ENCODE measurements around the gene KCNK18. TPM values are rescaled to one million over a fixed set of nuclear protein-coding genes. Genes with fewer than 3 reads are reported as not detected.

The KCNK18 gene
- total and polyA plus RNA-seq, 10 of the 15 experiments (the other 5 are each of a cell fraction or from before 2014, with no cell fraction given) = not detected

DNA sequence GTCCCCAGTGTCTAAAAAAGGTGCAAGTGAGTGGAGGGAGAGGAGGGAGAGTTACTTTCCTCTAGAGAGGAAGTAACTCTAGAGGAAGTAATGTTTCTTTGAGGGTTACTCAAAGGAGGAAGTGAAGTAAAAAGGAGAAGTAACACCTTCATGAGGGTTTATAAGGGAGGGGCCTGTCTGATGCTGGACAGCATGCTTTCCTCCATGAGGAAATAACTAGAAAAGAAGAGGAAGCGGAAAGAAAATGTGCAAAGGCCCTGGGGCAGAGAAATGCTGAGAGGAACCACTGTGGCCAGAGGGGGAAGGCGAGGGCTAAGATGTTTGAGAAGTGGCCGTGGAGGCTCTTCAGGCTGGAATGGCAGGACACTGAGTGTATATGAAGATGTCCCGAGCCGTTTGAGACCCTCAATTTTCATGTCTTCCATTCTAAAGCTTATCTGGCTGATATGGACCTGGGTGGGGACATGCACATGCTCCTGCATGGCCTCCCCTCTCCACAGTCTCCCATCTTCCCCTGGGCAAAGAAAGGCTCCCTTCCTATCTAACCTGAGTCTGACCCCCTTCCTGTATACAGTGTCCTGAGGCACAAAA, 40.2 kb downstream of the KCNK18 start:
- H3K27ac ChIP-seq (ENCODE audit: control insufficient read depth, insufficient read depth) = no peak overlapping the region
- ChIA-PET RAD21 (ENCODE audit: unreplicated experiment) (no interaction called here), CTCF (no interaction called here), POLR2A (no interaction called here), SMC1A (ENCODE audit: uncharacterized antibody, unreplicated experiment) (no interaction called here)
- in situ Hi-C loops (cut with MboI) = no loop called here
- DNase-seq (ENCODE audit: low read depth, low spot score) = no peak
- no peaks in the 10 kb centered on the region for H4K20me1 ChIP-seq (ENCODE audit: control insufficient read depth, insufficient read depth)
- H3K9ac ChIP-seq (ENCODE audit: control insufficient read depth, insufficient read depth, low read length) = no peak overlapping the region
- H3K79me2 ChIP-seq (ENCODE audit: control insufficient read depth, insufficient read depth, low read length) = no peaks in the 10 kb centered on the region
- no peak overlapping the region for H3K4me3 ChIP-seq
- intact Hi-C loops (cut with micrococcal nuclease; ENCODE audit: unreplicated experiment) = no loop called here
- no peaks in the 10 kb centered on the region for H3K36me3 ChIP-seq (ENCODE audit: control insufficient read depth in 2 of 2, insufficient read depth in 2 of 2, low read length in 1 of 2)
- H3K9me3 ChIP-seq (replicated peaks; ENCODE audit: control insufficient read depth, insufficient read depth, low read length) = no peaks in the 10 kb centered on the region
- TF ChIP-seq SPI1 (IDR thresholded peaks at IDR 0.05; ENCODE audit: borderline replicate concordance, insufficient read depth, low read depth, low read length) = peak; percentile 49; the same call in 1 of the 2 replicates
- TF ChIP-seq SMAD1 (IDR thresholded peaks at IDR 0.05; ENCODE audit: low read depth, partially characterized antibody) = no peak
- TF ChIP-seq ETV6 (conservative IDR thresholded peaks at IDR 0.05 in 1 of 2, IDR thresholded peaks at IDR 0.05 in 1 of 2; ENCODE audit: borderline replicate concordance in 1 of 2, low read depth in 1 of 2) = peak in 1 of 2 experiments; percentile 53; a peak in 1 of 4 replicates
- TF ChIP-seq ZZZ3 (IDR thresholded peaks at IDR 0.05; ENCODE audit: control insufficient read depth, insufficient read length, low read depth) = no peak
- TF ChIP-seq TCF12 (IDR thresholded peaks at IDR 0.05; ENCODE audit: low read depth, low read length) = no peak
- no peak for FAIRE-seq
- no TSS peak for BruUV-seq (replicated peaks)
- no peaks in the 10 kb centered on the region for H3K4me1 ChIP-seq (ENCODE audit: control insufficient read depth, insufficient read depth, low read length)
- 49% methylated on average over 5 of the region's 5 CpGs for WGBS (ENCODE audit: insufficient coverage, insufficient replicate concordance, low lambda C conversion rate, missing lambda C conversion rate)
- H2AFZ ChIP-seq (ENCODE audit: control insufficient read depth, low read depth, low read length) = no peak overlapping the region
- H3K4me2 ChIP-seq (ENCODE audit: control insufficient read depth, insufficient read depth) = no peak overlapping the region
- peak; percentile 46 for ATAC-seq
- peaks cover 0 to 2% of the 10 kb centered on the region in 2 experiments; a peak in 2 of 4 replicates for H3K27me3 ChIP-seq (replicated peaks in 1 of 2; ENCODE audit: control insufficient read depth in 2 of 2, insufficient read depth in 2 of 2, low read length in 1 of 2)

DNA sequence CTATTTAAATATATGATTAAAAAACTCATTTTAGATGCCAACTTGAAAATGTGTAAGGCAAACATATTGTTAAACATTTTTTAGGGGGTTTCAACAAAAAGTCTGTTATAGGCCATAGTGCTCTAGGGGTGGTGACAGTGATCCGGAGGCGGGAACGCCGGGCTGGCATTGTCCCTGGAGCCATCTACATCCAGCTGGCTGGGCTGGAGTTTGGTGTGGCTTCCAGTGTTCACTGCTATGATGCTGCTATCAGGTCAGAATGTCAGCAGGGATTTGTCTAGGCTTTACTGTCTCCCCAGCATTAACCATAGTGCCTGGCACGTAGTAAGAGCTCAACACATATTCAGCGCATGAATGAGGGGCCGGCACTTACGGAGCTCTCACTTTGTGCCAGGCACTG, 41.8 kb downstream of the KCNK18 start:
- H3K79me2 ChIP-seq (ENCODE audit: control insufficient read depth, insufficient read depth, low read length) = no peaks in the 10 kb centered on the region
- CTCF ChIA-PET = no interaction called here
- no peaks in the 10 kb centered on the region for H4K20me1 ChIP-seq (ENCODE audit: control insufficient read depth, insufficient read depth)
- TF ChIP-seq POLR2A (IDR thresholded peaks at IDR 0.05; ENCODE audit: low read depth, low read length) (no peak), CBFB (IDR thresholded peaks at IDR 0.05; ENCODE audit: low read depth) (no peak), PKNOX1 (IDR thresholded peaks at IDR 0.05) (no peak), IKZF1 (conservative IDR thresholded peaks at IDR 0.05) (no peak), MYC (IDR thresholded peaks at IDR 0.05; ENCODE audit: insufficient read depth, insufficient read length, insufficient replicate concordance, low read length, severe bottlenecking) (no peak), ZNF384 (IDR thresholded peaks at IDR 0.05; ENCODE audit: borderline replicate concordance, low read depth, low read length) (no peak), ZBED1 (IDR thresholded peaks at IDR 0.05; ENCODE audit: borderline replicate concordance) (no peak), MEF2B (IDR thresholded peaks at IDR 0.05; ENCODE audit: partially characterized antibody, poor library complexity, severe bottlenecking) (no peak), TCF12 (IDR thresholded peaks at IDR 0.05; ENCODE audit: low read depth, low read length) (no peak), SUZ12 (IDR thresholded peaks at IDR 0.05; ENCODE audit: unreplicated experiment) (no peak), SIX5 (IDR thresholded peaks at IDR 0.05; ENCODE audit: low read depth, low read length, severe bottlenecking) (no peak)
- H3K4me2 ChIP-seq (ENCODE audit: control insufficient read depth, insufficient read depth) = no peak overlapping the region
- H3K4me1 ChIP-seq (ENCODE audit: control insufficient read depth, insufficient read depth, low read length) = no peaks in the 10 kb centered on the region
- DNase-seq (ENCODE audit: low read depth, low spot score) = no peak
- H3K9ac ChIP-seq (ENCODE audit: control insufficient read depth, insufficient read depth, low read length) = no peak overlapping the region
- H3K4me3 ChIP-seq = no peak overlapping the region
- no TSS peak for BruUV-seq (replicated peaks)
- ATAC-seq = no peak
- no peak overlapping the region for H3K27ac ChIP-seq (ENCODE audit: control insufficient read depth, insufficient read depth)
- no peak overlapping the region for H2AFZ ChIP-seq (ENCODE audit: control insufficient read depth, low read depth, low read length)
- H3K27me3 ChIP-seq (replicated peaks in 1 of 2; ENCODE audit: control insufficient read depth in 2 of 2, insufficient read depth in 2 of 2, low read length in 1 of 2) = peaks cover 0 to 2% of the 10 kb centered on the region in 2 experiments; a peak in 2 of 4 replicates
- intact Hi-C loops (cut with micrococcal nuclease; ENCODE audit: unreplicated experiment) (no loop called here), in situ Hi-C loops (cut with MboI) (no loop called here)
- no peak for FAIRE-seq
- H3K9me3 ChIP-seq (replicated peaks; ENCODE audit: control insufficient read depth, insufficient read depth, low read length) = no peaks in the 10 kb centered on the region
- WGBS (ENCODE audit: insufficient coverage, insufficient replicate concordance, low lambda C conversion rate, missing lambda C conversion rate) = 87% methylated on average over 8 of the region's 8 CpGs
- POLR2A ChIA-PET = no interaction called here
- H3K36me3 ChIP-seq (ENCODE audit: control insufficient read depth in 2 of 2, insufficient read depth in 2 of 2, low read length in 1 of 2) = no peaks in the 10 kb centered on the region
- RAD21 ChIA-PET (ENCODE audit: unreplicated experiment) = no interaction called here
- SMC1A ChIA-PET (ENCODE audit: uncharacterized antibody, unreplicated experiment) = interaction anchor here (1.0 kb wide), 1 partner anchor 10 kb away, joined by 3 read pairs; no protein-coding TSS in a partner anchor

Data from GM12878 (cell line).